Cardiac fibroblast (primary cell): Measurements from ENCODE around the gene ZNF438.

Source experiments
- DNase-seq, 2 donors: peaks; one replicate each; pipeline versions ENCODE4 v3.0.0 to v3.0.0-alpha.2; 2010; ENCODE audit warnings: low read depth in 2 of 2
- H3K4me3 ChIP-seq, 2 donors: replicated peaks in 1 of 2; 1 replicate in 1 of 2; 2 replicates in 1 of 2; pipeline ENCODE4 v1.5.1; 2011; ENCODE audit warnings: low read depth in 2 of 2, low read length in 2 of 2, mild to moderate bottlenecking in 2 of 2, moderate library complexity in 1 of 2
- TF ChIP-seq, protein P1 (sequence below): IDR thresholded peaks from one replicate; pipeline ENCODE4 v1.5.1; 2011; ENCODE audit warnings: low read depth, mild to moderate bottlenecking, low read length, inconsistent platforms

ZNF438 gene

DNA sequence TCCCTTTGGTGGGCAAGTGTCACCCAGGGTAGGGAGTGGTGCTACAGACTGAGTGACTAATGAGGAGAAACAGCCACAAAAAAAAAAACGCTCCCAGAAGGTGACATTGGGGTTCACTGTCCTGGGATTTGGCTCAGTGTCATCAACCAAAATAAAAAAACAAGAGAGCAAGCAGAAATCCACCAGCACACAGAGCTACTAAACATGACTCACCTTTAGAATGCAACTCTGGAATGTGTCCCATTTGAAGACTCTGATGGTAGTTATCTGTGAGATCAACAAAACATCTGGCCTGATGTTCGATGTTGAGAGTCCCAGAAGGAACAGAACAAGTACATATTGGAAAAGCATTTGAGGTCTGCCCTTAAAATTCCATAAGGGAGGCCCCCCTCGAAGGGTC lies 201.8 kb downstream of the ZNF438 start:
- no peak overlapping the region for H3K4me3 ChIP-seq
- peak in 1 of 2 donors; percentile 76 for DNase-seq
- TF ChIP-seq, protein P1, sequence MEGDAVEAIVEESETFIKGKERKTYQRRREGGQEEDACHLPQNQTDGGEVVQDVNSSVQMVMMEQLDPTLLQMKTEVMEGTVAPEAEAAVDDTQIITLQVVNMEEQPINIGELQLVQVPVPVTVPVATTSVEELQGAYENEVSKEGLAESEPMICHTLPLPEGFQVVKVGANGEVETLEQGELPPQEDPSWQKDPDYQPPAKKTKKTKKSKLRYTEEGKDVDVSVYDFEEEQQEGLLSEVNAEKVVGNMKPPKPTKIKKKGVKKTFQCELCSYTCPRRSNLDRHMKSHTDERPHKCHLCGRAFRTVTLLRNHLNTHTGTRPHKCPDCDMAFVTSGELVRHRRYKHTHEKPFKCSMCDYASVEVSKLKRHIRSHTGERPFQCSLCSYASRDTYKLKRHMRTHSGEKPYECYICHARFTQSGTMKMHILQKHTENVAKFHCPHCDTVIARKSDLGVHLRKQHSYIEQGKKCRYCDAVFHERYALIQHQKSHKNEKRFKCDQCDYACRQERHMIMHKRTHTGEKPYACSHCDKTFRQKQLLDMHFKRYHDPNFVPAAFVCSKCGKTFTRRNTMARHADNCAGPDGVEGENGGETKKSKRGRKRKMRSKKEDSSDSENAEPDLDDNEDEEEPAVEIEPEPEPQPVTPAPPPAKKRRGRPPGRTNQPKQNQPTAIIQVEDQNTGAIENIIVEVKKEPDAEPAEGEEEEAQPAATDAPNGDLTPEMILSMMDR, result no peak

DNA sequence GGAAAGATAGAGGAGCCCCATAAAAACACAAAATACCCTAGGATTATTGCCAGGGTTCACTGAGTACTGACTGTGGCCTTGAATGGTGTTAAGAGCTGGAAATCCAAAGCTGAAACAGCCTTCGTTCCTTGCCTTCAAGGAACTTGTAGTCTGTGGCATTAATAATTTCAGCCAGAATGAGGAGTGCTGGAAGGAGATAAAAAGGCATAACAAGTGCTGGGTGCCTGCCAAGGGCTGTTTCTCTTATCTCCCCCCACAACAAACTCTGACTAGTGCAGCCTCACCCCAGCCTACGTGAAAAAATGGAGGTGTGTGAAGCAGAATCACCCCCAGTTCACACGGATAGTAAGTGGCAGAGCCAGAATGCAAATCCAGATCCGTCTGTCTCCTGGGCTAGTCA lies 203.0 kb downstream of the ZNF438 start:
- DNase-seq, result peak in 1 of 2 donors; percentile 69
- TF ChIP-seq, protein P1, result no peak
- no peak overlapping the region for H3K4me3 ChIP-seq

DNA sequence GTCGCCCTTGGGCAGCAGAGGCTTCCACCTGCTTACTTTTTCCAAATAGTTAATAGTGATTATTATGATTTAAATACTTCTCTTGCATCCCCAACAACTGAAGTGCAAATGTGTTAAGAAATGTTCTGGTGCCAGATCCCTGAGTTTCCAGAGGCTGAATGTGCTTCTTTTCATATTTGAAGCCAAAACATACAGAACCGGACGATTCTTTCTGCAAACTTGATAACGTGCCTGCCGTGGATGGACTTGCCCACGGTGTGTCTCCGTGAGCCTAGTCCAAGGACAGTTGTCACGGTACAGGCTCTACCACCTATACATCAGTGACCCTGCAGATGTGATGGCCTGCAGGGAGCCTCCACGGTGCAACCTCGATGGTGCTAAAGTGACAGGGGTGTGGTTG lies 203.5 kb downstream of the ZNF438 start:
- H3K4me3 ChIP-seq, result no peak overlapping the region
- TF ChIP-seq, protein P1, result no peak
- no peak for DNase-seq

DNA sequence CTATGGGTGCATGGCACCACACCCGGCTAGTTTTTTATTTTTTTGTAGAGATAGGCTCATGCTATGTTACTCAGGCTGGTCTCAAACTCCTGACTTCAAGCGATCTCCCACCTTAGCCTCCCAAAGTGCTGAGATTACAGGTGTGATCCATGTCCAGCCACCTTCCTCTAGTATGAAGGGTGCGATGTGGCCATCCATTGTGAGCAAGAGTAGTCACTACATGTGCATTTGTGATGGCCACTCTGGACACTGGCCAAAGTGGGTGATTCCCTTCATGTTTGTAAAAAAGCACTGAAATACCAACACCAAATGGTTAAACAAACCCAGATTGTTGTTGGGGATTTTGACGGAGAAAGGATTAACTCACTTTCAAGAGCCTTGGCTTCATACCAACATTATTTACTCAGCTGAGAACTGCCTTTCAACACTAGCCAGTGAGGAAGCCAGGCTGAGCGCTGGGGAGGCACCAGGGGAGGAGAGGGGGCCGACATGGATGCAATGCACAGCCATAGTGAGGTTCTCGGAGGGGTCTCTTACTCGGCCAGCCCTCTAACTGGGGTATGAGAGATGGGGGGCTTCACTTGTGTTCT lies 204.0 kb downstream of the ZNF438 start:
- peak; percentile 79 to 81 for DNase-seq
- TF ChIP-seq, protein P1, result no peak
- no peak overlapping the region for H3K4me3 ChIP-seq

DNA sequence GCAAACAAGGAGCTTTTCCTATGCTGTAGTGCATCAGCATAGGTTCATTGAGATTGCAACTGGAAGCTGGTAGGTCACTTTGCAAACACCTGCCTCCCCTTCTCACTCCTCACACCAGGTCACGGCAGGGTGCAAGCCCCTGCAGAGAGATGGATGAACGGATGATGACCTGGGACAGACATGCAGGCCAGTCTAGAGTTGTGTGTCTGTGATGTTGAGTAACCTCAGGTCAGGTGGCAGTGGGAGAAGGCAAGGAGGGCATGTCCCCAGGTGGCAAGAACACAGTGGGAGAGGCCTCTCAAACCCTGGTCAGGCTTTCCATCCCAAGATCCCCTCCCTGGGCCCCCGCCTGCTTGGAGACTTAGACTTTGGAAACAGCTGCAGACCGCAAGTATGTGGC lies 205.0 kb downstream of the ZNF438 start:
- TF ChIP-seq, protein P1, result no peak
- H3K4me3 ChIP-seq, result no peak overlapping the region
- DNase-seq, result no peak

DNA sequence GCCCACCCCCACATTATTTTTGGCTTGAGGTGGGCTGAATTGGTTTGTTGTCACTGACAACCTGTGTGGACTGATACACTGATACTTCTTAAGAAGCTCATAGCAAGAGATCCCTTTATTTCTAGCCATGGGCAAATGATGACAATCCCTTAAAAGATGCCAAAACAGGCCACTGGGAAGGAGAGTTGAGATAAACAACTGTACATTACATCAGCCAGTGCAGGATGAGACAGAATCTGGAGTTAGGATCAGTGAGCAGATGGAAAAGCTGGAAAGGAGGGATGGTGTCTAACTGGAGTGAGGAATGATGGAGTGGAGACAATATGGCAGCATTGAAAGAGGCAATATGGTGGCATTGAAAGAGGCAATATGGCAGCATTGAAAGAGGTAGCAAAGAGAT lies 206.2 kb downstream of the ZNF438 start:
- no peak for DNase-seq
- no peak overlapping the region for H3K4me3 ChIP-seq
- TF ChIP-seq, protein P1, result no peak

DNA sequence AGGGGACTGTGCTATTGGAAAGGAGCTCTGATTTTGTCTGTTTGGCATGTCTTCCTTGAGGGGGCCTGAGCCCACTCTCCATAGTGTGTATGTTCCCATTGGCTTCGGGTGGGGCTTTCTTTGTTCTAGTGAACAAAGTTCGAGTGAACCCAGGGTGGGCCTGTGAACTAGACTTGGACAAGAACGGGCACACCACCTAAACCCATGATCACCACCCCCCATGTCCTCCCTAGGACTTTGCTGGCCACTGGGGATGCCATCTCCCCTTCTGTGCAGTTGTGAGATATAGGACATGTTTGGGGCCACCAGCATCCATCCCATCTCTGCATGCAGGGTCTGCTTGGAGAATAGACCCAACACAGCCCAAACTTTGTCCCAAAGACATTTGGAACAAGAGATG lies 206.6 kb downstream of the ZNF438 start:
- TF ChIP-seq, protein P1, result no peak
- DNase-seq, result no peak

More for the DNA sequence above, 206.6 kb downstream of the ZNF438 start:
- no peak overlapping the region for H3K4me3 ChIP-seq
